ENCODE results near the gene SNX14. TPM values are rescaled to one million over a fixed set of nuclear protein-coding genes. Genes with fewer than 3 reads are reported as not detected.

SNX14 gene
- total RNA-seq, 1 experiment from 2014 or later, result 119 TPM

DNA sequence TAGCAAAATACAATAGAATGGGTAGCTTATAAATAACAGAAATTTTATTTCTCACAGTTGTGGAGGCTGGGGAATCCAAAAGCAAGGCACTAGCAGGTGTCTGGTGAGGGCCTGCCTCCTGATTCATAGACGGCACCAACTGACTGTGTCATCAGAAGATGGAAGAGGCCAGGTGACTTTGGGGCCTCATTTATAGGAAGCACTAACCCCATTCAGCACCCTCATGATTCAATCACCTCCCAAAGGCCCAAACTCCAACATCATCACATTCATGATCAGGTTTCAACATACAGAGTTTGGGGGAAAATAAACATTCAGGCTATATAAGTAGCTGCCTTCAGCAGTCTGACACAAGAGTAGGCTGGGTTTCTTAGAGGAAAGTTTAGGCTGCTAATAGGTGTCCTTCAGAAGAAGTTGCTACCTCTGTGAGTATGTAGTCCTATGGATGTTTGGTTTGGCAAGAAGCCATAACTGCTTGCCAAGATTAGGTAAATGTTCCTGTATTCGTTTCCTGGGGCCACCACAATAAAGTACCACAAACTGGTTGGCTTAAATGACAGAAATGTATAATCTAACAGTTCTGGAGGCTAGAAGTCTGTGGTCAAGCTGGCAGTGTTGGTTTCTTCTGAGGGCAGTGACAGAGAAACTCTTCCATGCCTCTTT, 94.9 kb downstream of the SNX14 start:
- no peak for ATAC-seq
- no peaks in the 10 kb centered on the region for H3K9me3 ChIP-seq (ENCODE audit: control insufficient read depth, insufficient read depth, low read depth, low read length)
- intact Hi-C loops (cut with micrococcal nuclease; ENCODE audit: unreplicated experiment) (no loop called here), in situ Hi-C loops (cut with HindIII; ENCODE audit: low pct_unique_long_range_greater_than_20kb, low sequenced_read_pairs) (no loop called here)
- H3K27me3 ChIP-seq (ENCODE audit: control insufficient read depth, insufficient read depth, low read length), result no peaks in the 10 kb centered on the region
- H3K27ac ChIP-seq (ENCODE audit: low read length), result no peak overlapping the region
- no peak for TF ChIP-seq SIN3A (IDR thresholded peaks at IDR 0.05; ENCODE audit: borderline replicate concordance, insufficient read depth, low read depth, low read length)
- TF ChIP-seq POLR2AphosphoS5 (IDR thresholded peaks at IDR 0.05; ENCODE audit: low read depth, low read length), result no peak
- TF ChIP-seq, protein P1, sequence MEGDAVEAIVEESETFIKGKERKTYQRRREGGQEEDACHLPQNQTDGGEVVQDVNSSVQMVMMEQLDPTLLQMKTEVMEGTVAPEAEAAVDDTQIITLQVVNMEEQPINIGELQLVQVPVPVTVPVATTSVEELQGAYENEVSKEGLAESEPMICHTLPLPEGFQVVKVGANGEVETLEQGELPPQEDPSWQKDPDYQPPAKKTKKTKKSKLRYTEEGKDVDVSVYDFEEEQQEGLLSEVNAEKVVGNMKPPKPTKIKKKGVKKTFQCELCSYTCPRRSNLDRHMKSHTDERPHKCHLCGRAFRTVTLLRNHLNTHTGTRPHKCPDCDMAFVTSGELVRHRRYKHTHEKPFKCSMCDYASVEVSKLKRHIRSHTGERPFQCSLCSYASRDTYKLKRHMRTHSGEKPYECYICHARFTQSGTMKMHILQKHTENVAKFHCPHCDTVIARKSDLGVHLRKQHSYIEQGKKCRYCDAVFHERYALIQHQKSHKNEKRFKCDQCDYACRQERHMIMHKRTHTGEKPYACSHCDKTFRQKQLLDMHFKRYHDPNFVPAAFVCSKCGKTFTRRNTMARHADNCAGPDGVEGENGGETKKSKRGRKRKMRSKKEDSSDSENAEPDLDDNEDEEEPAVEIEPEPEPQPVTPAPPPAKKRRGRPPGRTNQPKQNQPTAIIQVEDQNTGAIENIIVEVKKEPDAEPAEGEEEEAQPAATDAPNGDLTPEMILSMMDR (IDR thresholded peaks at IDR 0.05), result no peak
- TF ChIP-seq, protein P2, sequence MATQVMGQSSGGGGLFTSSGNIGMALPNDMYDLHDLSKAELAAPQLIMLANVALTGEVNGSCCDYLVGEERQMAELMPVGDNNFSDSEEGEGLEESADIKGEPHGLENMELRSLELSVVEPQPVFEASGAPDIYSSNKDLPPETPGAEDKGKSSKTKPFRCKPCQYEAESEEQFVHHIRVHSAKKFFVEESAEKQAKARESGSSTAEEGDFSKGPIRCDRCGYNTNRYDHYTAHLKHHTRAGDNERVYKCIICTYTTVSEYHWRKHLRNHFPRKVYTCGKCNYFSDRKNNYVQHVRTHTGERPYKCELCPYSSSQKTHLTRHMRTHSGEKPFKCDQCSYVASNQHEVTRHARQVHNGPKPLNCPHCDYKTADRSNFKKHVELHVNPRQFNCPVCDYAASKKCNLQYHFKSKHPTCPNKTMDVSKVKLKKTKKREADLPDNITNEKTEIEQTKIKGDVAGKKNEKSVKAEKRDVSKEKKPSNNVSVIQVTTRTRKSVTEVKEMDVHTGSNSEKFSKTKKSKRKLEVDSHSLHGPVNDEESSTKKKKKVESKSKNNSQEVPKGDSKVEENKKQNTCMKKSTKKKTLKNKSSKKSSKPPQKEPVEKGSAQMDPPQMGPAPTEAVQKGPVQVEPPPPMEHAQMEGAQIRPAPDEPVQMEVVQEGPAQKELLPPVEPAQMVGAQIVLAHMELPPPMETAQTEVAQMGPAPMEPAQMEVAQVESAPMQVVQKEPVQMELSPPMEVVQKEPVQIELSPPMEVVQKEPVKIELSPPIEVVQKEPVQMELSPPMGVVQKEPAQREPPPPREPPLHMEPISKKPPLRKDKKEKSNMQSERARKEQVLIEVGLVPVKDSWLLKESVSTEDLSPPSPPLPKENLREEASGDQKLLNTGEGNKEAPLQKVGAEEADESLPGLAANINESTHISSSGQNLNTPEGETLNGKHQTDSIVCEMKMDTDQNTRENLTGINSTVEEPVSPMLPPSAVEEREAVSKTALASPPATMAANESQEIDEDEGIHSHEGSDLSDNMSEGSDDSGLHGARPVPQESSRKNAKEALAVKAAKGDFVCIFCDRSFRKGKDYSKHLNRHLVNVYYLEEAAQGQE (IDR thresholded peaks at IDR 0.05; ENCODE audit: insufficient read depth in 1 of 2, low read depth in 2 of 2, low read length in 1 of 2), result no peak
- no peak for TF ChIP-seq TCF7L2 (IDR thresholded peaks at IDR 0.05; ENCODE audit: low read depth, low read length)
- DNase-seq (ENCODE audit: low read depth, low spot score), result no peak
- no TSS peak for BruUV-seq (replicated peaks)
- H3K4me1 ChIP-seq (ENCODE audit: control insufficient read depth, insufficient read depth, low read length), result no peaks in the 10 kb centered on the region
- ChIA-PET POLR2A (no interaction called here), CTCF (no interaction called here)
- no peak overlapping the region for H3K4me3 ChIP-seq (ENCODE audit: low read depth in 2 of 2, low read length in 2 of 2)
- H3K36me3 ChIP-seq (ENCODE audit: control insufficient read depth, insufficient read depth, low read length), result no peaks in the 10 kb centered on the region

DNA sequence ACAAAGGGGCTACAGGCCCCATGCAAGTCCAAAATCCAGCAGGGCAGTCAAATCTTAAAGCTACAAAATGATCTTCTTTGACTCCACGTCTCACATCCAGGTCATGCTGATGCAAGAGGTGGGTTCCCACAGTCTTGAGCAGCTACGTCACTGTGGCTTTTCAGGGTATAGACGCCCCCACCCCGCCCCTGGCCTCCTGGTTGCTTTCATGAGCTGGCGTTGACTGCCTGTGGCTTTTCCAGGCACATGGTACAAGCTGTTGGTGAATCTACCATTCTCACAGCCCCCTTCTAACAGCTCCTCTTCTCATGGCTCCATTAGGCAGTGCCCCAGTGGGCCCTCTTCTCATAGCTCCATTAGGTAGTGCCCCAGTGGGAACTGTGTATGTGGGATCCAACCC, 96.8 kb downstream of the SNX14 start:
- CTCF ChIA-PET, result no interaction called here
- H3K4me1 ChIP-seq (ENCODE audit: control insufficient read depth, insufficient read depth, low read length), result no peaks in the 10 kb centered on the region
- H3K9me3 ChIP-seq (ENCODE audit: control insufficient read depth, insufficient read depth, low read depth, low read length), result no peaks in the 10 kb centered on the region
- intact Hi-C loops (cut with micrococcal nuclease; ENCODE audit: unreplicated experiment), result no loop called here
- no peak overlapping the region for H3K27ac ChIP-seq (ENCODE audit: low read length)
- H3K36me3 ChIP-seq (ENCODE audit: control insufficient read depth, insufficient read depth, low read length), result no peaks in the 10 kb centered on the region
- H3K27me3 ChIP-seq (ENCODE audit: control insufficient read depth, insufficient read depth, low read length), result no peaks in the 10 kb centered on the region
- TF ChIP-seq, protein P1 (IDR thresholded peaks at IDR 0.05), result no peak
- POLR2A ChIA-PET, result interaction anchor here (1.3 kb wide), 1 partner anchor 47 kb away, joined by 18 read pairs; the partner anchor contains the start of gene NT5E
- DNase-seq (ENCODE audit: low read depth, low spot score), result no peak
- ATAC-seq, result peak; percentile 24; the same call in 1 of the 2 replicates
- BruUV-seq (replicated peaks), result no TSS peak
- no peak overlapping the region for H3K4me3 ChIP-seq (ENCODE audit: low read depth in 2 of 2, low read length in 2 of 2)
- in situ Hi-C loops (cut with HindIII; ENCODE audit: low pct_unique_long_range_greater_than_20kb, low sequenced_read_pairs), result no loop called here

All from Panc1 (cell line).